C4-2B (cell line): Measurements from ENCODE around the gene CFD.

ENCODE experiments used
- ZFX ChIP-seq: fragments of 450-650 bp; IDR thresholded peaks from 2 replicates; pipeline ENCODE4 v1.6.1; 2017
- TF ChIP-seq, protein P1 (sequence below): fragments of 450-650 bp; conservative IDR thresholded peaks from 2 replicates; pipeline ENCODE4 v1.5.1; 2017; ENCODE audit warnings: mild to moderate bottlenecking

DNA sequence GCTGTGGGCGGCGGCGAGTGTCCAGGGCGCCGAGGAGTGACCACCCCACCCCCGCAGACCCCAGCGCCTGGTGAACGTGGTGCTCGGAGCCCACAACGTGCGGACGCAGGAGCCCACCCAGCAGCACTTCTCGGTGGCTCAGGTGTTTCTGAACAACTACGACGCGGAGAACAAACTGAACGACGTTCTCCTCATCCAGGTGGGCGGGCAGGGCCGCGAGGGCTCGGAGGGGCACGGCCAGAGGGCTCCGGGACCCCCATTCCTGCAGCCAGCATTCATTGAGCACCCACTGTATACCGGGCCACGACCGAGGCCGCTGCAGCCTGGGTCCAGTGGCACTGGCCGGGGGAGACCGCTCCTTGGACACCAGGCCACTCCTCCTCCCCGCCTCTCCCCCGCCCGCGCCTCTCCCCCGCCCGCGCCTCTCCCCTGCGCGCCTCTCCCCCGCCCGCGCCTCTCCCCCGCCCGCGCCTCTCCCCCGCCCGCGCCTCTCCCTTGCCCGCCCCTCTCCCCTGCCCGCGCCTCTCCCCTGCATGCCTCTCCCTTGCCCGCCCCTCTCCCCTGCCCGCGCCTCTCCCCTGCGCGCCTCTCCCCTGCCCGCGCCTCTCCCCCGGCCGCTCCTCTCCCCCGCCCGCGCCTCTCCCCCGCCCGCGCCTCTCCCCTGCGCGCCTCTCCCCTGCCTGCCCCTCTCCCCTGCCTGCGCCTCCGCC, 15.5 kb upstream of the CFD start:
- TF ChIP-seq, protein P1, sequence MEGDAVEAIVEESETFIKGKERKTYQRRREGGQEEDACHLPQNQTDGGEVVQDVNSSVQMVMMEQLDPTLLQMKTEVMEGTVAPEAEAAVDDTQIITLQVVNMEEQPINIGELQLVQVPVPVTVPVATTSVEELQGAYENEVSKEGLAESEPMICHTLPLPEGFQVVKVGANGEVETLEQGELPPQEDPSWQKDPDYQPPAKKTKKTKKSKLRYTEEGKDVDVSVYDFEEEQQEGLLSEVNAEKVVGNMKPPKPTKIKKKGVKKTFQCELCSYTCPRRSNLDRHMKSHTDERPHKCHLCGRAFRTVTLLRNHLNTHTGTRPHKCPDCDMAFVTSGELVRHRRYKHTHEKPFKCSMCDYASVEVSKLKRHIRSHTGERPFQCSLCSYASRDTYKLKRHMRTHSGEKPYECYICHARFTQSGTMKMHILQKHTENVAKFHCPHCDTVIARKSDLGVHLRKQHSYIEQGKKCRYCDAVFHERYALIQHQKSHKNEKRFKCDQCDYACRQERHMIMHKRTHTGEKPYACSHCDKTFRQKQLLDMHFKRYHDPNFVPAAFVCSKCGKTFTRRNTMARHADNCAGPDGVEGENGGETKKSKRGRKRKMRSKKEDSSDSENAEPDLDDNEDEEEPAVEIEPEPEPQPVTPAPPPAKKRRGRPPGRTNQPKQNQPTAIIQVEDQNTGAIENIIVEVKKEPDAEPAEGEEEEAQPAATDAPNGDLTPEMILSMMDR: no peak
- no peak for TF ChIP-seq ZFX
